Measurements from ENCODE around the gene GJC3.

DNA sequence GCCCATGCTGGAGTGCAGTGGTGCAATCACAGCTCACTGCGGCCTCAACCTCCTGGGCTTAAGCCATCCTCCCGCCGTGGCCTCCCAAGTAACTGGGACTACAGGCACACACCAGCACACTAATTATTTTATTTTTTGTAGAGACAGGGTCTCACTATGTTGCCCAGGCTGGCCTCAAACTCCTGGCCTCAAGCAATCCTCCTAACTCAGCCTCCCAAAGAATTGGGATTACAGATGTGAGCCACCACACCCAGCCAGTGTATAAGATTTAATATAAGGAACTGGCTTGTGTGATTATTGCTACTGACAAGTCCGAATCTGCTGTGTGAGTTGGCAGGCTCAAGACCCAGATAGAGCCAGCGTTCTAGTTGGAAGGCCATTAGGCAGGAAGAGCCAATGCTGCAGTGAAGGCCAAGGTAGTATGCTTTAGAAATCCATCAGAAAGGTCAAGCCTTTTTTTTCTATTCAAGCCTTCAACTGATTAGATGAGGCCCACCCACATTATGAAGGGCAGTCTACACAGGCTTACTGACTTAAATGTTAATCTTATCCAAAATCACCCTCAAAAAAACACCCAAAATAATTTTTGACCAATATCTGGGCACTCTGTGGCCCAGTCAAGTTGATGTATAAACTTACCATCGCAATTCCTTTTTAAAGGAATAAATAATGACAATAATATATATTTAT, 29.4 kb downstream of the GJC3 start:
- TF ChIP-seq, protein P1, sequence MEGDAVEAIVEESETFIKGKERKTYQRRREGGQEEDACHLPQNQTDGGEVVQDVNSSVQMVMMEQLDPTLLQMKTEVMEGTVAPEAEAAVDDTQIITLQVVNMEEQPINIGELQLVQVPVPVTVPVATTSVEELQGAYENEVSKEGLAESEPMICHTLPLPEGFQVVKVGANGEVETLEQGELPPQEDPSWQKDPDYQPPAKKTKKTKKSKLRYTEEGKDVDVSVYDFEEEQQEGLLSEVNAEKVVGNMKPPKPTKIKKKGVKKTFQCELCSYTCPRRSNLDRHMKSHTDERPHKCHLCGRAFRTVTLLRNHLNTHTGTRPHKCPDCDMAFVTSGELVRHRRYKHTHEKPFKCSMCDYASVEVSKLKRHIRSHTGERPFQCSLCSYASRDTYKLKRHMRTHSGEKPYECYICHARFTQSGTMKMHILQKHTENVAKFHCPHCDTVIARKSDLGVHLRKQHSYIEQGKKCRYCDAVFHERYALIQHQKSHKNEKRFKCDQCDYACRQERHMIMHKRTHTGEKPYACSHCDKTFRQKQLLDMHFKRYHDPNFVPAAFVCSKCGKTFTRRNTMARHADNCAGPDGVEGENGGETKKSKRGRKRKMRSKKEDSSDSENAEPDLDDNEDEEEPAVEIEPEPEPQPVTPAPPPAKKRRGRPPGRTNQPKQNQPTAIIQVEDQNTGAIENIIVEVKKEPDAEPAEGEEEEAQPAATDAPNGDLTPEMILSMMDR (conservative IDR thresholded peaks at IDR 0.05), result no peak
- no peak for TF ChIP-seq ZFX (IDR thresholded peaks at IDR 0.05)
